ENCODE results near the gene CATSPER1.

The CATSPER1 gene

DNA sequence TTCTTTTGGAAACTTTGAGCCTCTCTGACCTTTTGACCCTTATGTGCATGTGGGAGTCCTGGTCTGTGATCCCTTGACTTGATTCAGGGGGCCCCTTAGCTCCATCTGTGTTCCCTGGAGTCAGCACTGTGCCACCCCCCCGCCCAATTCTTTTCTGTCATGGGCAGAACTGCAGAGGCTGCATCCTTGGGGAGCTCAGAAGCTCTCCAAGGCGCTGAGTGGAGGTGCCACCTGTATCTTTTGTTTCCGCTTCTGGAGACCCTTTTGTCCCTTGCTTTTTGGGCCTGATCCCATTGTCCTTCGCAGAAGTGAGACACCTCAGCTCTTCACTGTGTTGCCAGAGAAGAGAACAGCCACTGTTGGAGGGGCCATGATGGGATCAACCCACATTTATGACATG, 41.4 kb upstream of the CATSPER1 start:
- H3K36me3 ChIP-seq (ENCODE audit: insufficient read depth, low read depth, low read length): peaks cover 65% of the 10 kb centered on the region
- peaks cover 11% of the 10 kb centered on the region for H3K4me1 ChIP-seq (ENCODE audit: insufficient read depth, low read length)
- no peaks in the 10 kb centered on the region; the same call in 1 of the 2 replicates for H3K27me3 ChIP-seq (ENCODE audit: insufficient read depth, low read length)
- H3K4me3 ChIP-seq (ENCODE audit: low read length): no peak overlapping the region
- no peak overlapping the region for H3K27ac ChIP-seq (ENCODE audit: low read length)
- H3K9me3 ChIP-seq (ENCODE audit: insufficient read depth, low read depth, low read length): no peaks in the 10 kb centered on the region
- no peak overlapping the region for H3K9ac ChIP-seq (ENCODE audit: low read depth, low read length)

DNA sequence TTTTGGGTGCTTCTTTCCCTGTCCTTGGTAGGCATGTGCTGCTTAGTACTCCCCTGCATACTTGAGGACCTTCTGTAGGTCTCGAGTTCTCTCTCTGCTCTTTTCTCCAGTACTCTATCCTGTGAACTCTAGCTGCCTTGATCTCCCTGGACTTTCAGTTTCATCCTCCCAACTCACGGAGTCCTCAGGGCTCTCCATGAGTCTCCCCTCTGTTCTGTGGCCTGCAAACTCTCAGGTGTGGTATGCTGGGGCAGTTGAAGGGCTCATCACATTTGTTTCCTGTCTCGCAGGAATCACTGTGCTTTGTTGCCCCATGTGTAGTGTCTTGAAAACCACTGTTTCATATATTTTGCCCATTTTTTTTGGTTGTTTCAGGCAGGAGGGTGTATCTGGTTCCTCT, 40.5 kb upstream of the CATSPER1 start:
- H3K4me3 ChIP-seq (ENCODE audit: low read length): no peak overlapping the region
- H3K4me1 ChIP-seq (ENCODE audit: insufficient read depth, low read length): peaks cover 11% of the 10 kb centered on the region
- no peaks in the 10 kb centered on the region; the same call in 1 of the 2 replicates for H3K27me3 ChIP-seq (ENCODE audit: insufficient read depth, low read length)
- H3K9me3 ChIP-seq (ENCODE audit: insufficient read depth, low read depth, low read length): no peaks in the 10 kb centered on the region
- H3K27ac ChIP-seq (ENCODE audit: low read length): no peak overlapping the region
- peaks cover 74% of the 10 kb centered on the region for H3K36me3 ChIP-seq (ENCODE audit: insufficient read depth, low read depth, low read length)
- no peak overlapping the region for H3K9ac ChIP-seq (ENCODE audit: low read depth, low read length)

DNA sequence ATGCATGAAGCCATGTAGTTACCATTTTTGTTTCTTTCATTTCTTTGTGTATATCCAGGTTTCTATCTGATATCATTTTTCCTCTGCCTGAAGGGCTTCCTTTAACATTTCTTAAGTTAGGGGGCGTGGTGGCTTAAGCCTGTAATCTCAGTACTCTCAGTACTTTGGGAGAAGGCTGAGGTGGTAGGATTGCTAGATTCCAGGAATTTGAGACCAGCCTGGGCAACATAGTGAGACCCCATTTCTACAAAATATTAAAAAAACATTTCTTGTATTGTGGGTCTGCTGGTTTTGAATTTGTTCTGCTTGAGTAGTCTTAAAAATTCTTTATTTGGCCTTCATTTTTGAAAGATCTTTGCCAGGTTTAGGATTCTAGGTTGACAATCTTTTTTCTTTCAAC, 38.3 kb upstream of the CATSPER1 start:
- H3K36me3 ChIP-seq (ENCODE audit: insufficient read depth, low read depth, low read length): peaks cover 96% of the 10 kb centered on the region
- no peak overlapping the region for H3K27ac ChIP-seq (ENCODE audit: low read length)
- H3K4me1 ChIP-seq (ENCODE audit: insufficient read depth, low read length): peaks cover 6% of the 10 kb centered on the region
- no peaks in the 10 kb centered on the region for H3K27me3 ChIP-seq (ENCODE audit: insufficient read depth, low read length)
- no peak overlapping the region for H3K9ac ChIP-seq (ENCODE audit: low read depth, low read length)
- H3K4me3 ChIP-seq (ENCODE audit: low read length): no peak overlapping the region
- H3K9me3 ChIP-seq (ENCODE audit: insufficient read depth, low read depth, low read length): no peaks in the 10 kb centered on the region

DNA sequence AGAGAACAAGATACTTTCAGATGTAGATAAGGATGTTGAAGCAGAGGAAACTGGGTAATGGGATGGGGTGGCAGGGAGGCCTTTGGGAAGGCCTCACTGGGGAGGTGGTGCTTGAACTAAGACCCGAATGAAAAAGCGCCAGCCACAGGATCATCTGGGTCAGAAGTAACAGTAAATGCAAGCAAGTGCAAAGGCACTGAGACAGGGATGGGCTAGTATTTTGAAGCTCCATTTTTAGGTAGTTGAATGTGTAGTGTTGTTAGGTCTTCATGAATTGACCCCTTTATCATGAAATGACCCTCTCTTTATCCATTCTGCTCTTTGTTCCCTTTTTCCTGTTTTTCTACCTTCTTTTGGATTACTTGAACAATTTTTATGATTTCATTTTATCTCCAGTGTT, 37.6 kb upstream of the CATSPER1 start:
- H3K4me3 ChIP-seq (ENCODE audit: low read length): no peak overlapping the region
- no peaks in the 10 kb centered on the region for H3K9me3 ChIP-seq (ENCODE audit: insufficient read depth, low read depth, low read length)
- H3K27ac ChIP-seq (ENCODE audit: low read length): no peak overlapping the region
- peaks cover under 1% of the 10 kb centered on the region; the same call in 1 of the 2 replicates for H3K4me1 ChIP-seq (ENCODE audit: insufficient read depth, low read length)
- no peak overlapping the region for H3K9ac ChIP-seq (ENCODE audit: low read depth, low read length)
- H3K27me3 ChIP-seq (ENCODE audit: insufficient read depth, low read length): no peaks in the 10 kb centered on the region
- H3K36me3 ChIP-seq (ENCODE audit: insufficient read depth, low read depth, low read length): peaks cover 99% of the 10 kb centered on the region

DNA sequence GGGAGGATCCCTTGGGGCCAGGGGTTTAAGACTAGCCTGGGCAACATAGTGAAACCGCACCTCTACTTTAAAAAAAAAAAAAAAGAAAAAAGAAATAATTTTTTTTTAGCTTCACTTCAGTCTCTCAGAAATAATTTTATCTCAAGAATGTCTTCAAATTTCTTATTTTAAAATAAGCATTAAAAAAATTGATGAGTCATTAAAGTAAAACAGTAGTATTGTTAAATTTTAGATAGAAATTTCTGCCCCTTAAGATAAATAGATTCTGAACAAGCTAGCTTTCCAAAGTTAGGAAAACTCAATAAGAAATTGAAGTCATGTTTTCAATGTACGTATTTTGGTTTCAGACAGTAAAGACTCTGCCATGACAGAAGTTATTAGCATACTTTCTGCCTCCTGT, 36.1 kb upstream of the CATSPER1 start:
- Histone ChIP-seq H3K9me3 (ENCODE audit: insufficient read depth, low read depth, low read length) (no peaks in the 10 kb centered on the region), H3K27ac (ENCODE audit: low read length) (no peak overlapping the region), H3K27me3 (ENCODE audit: insufficient read depth, low read length) (no peaks in the 10 kb centered on the region), H3K4me1 (ENCODE audit: insufficient read depth, low read length) (no peaks in the 10 kb centered on the region), H3K9ac (ENCODE audit: low read depth, low read length) (no peak overlapping the region), H3K36me3 (ENCODE audit: insufficient read depth, low read depth, low read length) (peaks cover 99% of the 10 kb centered on the region), H3K4me3 (ENCODE audit: low read length) (no peak overlapping the region)

DNA sequence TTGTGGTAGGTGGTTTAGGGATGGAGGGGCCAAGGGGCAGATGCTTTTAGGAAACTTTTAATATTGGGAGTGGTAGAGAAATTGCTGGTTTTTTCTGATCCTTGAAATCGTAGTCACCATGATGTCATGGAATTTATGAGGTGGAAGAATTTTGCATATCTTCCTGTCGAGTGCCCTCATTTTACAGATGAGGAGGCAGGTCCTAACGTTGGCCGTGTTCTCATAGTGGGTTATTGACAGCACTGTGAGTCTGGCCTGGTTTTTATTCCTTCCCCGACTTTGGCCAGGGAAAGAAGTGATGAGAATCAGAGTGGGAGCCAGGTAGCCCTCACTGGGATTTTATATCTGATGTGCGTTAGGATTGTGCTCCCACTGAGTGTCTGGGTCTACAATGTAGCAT, 35.0 kb upstream of the CATSPER1 start:
- Histone ChIP-seq H3K4me3 (ENCODE audit: low read length) (no peak overlapping the region), H3K36me3 (ENCODE audit: insufficient read depth, low read depth, low read length) (peaks cover 99% of the 10 kb centered on the region), H3K27ac (ENCODE audit: low read length) (no peak overlapping the region), H3K27me3 (ENCODE audit: insufficient read depth, low read length) (no peaks in the 10 kb centered on the region), H3K9me3 (ENCODE audit: insufficient read depth, low read depth, low read length) (no peaks in the 10 kb centered on the region), H3K9ac (ENCODE audit: low read depth, low read length) (no peak overlapping the region), H3K4me1 (ENCODE audit: insufficient read depth, low read length) (no peaks in the 10 kb centered on the region)

DNA sequence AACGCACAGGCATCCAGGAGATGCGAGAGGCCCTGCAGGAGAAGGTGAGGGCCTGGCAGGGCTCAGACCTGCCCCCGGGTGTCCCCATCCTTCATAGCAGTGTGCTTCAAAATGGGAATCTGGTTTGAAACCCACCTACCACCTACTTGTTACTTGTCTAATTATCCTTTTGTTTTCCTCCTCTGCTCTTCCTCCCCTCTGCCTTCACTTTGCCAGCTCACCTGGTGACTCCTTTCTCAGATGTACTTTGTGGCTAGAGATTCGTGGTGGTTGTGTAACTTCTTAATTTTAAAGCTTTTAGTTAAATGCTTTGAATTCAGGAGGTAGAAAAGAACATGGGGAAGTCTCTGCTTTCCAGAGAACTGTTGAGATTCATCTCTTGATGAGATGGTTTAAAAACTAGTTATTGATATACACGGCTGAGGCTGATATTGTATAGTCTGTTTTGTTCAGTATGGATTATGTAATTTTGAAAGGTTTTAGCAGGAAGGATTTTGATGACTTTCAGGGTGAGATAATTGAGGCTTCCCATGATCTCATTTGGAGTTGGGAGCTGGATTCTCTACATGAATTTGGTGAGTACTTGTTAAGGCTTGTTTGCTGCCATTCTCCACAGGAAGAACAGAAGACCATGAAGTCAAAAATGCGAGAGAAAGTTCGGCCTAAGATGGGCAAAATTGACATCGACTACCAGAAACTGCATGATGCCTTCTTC, 33.8 kb upstream of the CATSPER1 start:
- no peaks in the 10 kb centered on the region for H3K4me1 ChIP-seq (ENCODE audit: insufficient read depth, low read length)
- no peak overlapping the region for H3K27ac ChIP-seq (ENCODE audit: low read length)
- peaks cover 99% of the 10 kb centered on the region for H3K36me3 ChIP-seq (ENCODE audit: insufficient read depth, low read depth, low read length)
- H3K9me3 ChIP-seq (ENCODE audit: insufficient read depth, low read depth, low read length): no peaks in the 10 kb centered on the region
- H3K4me3 ChIP-seq (ENCODE audit: low read length): no peak overlapping the region
- H3K27me3 ChIP-seq (ENCODE audit: insufficient read depth, low read length): no peaks in the 10 kb centered on the region
- no peak overlapping the region for H3K9ac ChIP-seq (ENCODE audit: low read depth, low read length)

DNA sequence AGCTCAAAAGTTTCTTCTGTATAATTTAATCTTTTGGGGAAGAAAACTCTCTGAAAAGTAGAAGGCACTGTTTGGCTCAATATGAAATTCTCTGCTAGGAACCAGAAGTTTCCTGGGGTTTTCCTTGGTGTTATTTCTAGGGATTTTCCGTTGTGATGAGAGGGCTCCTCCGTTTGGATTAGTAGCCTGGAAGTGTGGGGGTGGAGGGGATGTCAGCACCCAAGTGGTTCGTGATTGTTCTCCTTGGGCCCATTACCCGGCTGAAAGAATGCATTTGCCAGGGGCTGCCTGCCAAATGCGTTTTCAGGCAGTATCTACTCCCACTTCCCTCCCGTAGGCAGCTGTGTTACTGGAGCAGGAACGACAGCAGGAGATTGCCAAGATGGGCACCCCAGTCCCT, 30.2 kb upstream of the CATSPER1 start:
- H3K4me1 ChIP-seq (ENCODE audit: insufficient read depth, low read length): peaks cover 3% of the 10 kb centered on the region; the same call in 1 of the 2 replicates
- no peaks in the 10 kb centered on the region for H3K27me3 ChIP-seq (ENCODE audit: insufficient read depth, low read length)
- H3K9ac ChIP-seq (ENCODE audit: low read depth, low read length): no peak overlapping the region
- no peaks in the 10 kb centered on the region for H3K9me3 ChIP-seq (ENCODE audit: insufficient read depth, low read depth, low read length)
- H3K4me3 ChIP-seq (ENCODE audit: low read length): no peak overlapping the region
- peaks cover 72% of the 10 kb centered on the region for H3K36me3 ChIP-seq (ENCODE audit: insufficient read depth, low read depth, low read length)
- no peak overlapping the region for H3K27ac ChIP-seq (ENCODE audit: low read length)

DNA sequence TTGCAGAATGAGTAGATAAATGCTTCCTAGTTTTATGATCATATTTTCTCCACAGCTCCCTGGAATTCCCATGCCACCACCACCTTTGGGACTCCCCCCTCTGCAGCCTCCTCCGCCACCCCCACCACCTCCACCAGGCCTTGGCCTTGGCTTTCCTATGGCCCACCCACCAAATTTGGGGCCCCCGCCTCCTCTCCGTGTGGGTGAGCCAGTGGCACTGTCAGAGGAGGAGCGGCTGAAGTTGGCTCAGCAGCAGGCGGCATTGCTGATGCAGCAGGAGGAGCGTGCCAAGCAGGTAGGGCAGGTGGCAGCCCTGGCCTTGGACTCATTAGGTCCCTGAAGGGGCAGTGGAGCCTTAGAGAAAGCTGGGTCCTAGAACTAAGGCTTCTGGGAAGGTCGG, 28.7 kb upstream of the CATSPER1 start:
- H3K4me1 ChIP-seq (ENCODE audit: insufficient read depth, low read length): peaks cover 12% of the 10 kb centered on the region
- H3K27ac ChIP-seq (ENCODE audit: low read length): no peak overlapping the region
- no peaks in the 10 kb centered on the region for H3K9me3 ChIP-seq (ENCODE audit: insufficient read depth, low read depth, low read length)
- no peak overlapping the region for H3K4me3 ChIP-seq (ENCODE audit: low read length)
- H3K27me3 ChIP-seq (ENCODE audit: insufficient read depth, low read length): no peaks in the 10 kb centered on the region
- H3K36me3 ChIP-seq (ENCODE audit: insufficient read depth, low read depth, low read length): peaks cover 57% of the 10 kb centered on the region
- no peak overlapping the region for H3K9ac ChIP-seq (ENCODE audit: low read depth, low read length)

DNA sequence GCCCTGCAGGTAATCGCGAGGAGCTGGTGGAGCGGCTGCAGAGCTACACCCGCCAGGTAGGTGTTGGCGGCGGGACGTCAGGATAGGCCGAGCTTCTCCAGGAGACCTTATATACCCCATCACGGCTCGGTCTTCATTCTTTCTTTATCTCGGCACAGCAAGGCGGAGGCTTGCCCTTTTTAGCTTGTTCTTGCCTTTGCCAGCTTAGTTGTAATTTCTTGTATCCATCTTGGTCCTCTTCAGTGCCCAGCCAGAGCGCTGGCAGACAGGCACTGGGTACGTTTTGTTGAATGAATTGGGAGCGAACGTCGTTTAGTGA, 26.3 kb upstream of the CATSPER1 start:
- H3K4me3 ChIP-seq (ENCODE audit: low read length): peak overlapping the region; percentile 97
- peak overlapping the region; percentile 91 for H3K27ac ChIP-seq (ENCODE audit: low read length)
- no peaks in the 10 kb centered on the region for H3K27me3 ChIP-seq (ENCODE audit: insufficient read depth, low read length)
- H3K4me1 ChIP-seq (ENCODE audit: insufficient read depth, low read length): peaks cover 17% of the 10 kb centered on the region
- H3K9me3 ChIP-seq (ENCODE audit: insufficient read depth, low read depth, low read length): no peaks in the 10 kb centered on the region
- peak overlapping the region; percentile 97 for H3K9ac ChIP-seq (ENCODE audit: low read depth, low read length)
- H3K36me3 ChIP-seq (ENCODE audit: insufficient read depth, low read depth, low read length): peaks cover 34% of the 10 kb centered on the region

DNA sequence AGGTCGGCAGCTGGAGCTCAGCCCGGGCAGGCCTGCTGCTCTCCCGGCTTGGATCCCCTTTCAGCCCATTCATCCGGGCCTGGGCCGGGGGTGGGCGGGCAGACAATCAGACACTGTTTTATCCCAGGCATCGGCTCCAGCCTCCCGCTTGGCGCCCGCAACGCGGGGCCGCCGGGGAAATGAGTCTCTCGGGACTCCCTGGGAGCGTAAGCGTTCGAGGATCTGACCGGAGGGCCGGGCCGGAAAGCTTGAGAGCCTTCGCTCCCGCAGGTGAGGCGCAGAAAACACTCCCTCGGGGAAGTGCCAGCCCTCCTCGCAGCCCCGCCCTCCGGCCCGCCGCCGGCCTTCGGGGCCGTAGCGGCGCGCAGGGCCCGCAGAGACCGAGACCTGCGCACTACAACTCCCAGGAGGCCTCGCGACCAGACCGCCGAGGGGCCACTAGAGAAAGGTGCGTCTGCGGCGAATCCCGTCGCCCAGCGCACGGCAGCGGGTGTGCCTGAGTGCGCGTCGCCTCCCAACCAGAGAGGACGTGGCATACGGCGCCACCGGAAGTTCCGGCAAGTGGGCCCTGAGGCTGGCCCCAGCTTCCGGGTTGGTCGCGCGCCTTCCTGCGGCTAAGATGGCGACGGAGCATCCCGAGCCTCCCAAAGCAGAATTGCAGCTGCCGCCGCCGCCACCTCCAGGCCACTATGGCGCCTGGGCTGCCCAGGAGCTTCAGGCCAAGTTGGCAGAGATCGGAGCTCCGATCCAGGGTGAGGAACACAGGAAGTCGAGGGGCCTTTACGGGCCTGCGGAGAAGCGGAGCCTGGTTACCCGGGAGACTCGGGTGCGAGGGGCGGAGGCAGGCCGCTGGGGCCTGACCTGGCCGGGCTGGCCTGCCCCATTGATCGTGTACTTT, 25.7 kb upstream of the CATSPER1 start, which contains the start of gene SF3B2:
Gene SF3B2 (plus strand): TSS at position 599 of the 898 bp plus-strand sequence. CDS start 21 bp downstream, at position 620.
- no peaks in the 10 kb centered on the region for H3K27me3 ChIP-seq (ENCODE audit: insufficient read depth, low read length)
- H3K36me3 ChIP-seq (ENCODE audit: insufficient read depth, low read depth, low read length): peaks cover 28% of the 10 kb centered on the region
- H3K9ac ChIP-seq (ENCODE audit: low read depth, low read length): peak within 1 kb of the TSS; percentile 97
- peak within 1 kb of the TSS; percentile 97 for H3K4me3 ChIP-seq (ENCODE audit: low read length)
- peak within 1 kb of the TSS; percentile 91 for H3K27ac ChIP-seq (ENCODE audit: low read length)
- no peaks in the 10 kb centered on the region for H3K9me3 ChIP-seq (ENCODE audit: insufficient read depth, low read depth, low read length)
- peaks cover 17% of the 10 kb centered on the region for H3K4me1 ChIP-seq (ENCODE audit: insufficient read depth, low read length)

DNA sequence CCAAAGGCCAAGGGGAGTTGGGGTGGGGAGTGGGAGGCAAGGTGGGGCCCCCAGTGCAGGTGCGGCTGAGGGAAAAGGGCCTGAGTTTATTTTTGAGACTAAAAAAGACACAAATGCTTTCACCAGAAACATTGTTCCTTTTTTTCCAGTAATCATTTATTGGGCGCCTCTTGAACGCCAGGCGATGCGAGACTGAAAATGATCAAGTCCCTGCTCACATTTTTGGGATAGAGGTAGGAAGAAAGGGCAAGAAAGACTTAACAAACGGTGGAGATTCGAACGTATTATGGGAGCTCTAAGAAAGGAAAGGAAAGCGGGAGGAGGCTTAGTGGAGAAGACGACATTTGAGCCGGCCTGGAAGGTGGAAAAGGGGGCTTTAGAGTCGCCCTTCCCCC, 25.1 kb upstream of the CATSPER1 start:
- Histone ChIP-seq H3K36me3 (ENCODE audit: insufficient read depth, low read depth, low read length) (peaks cover 22% of the 10 kb centered on the region), H3K4me1 (ENCODE audit: insufficient read depth, low read length) (peaks cover 17% of the 10 kb centered on the region), H3K27me3 (ENCODE audit: insufficient read depth, low read length) (no peaks in the 10 kb centered on the region), H3K4me3 (ENCODE audit: low read length) (peak overlapping the region; percentile 97), H3K9ac (ENCODE audit: low read depth, low read length) (peak overlapping the region; percentile 90; the same call in 1 of the 2 replicates), H3K9me3 (ENCODE audit: insufficient read depth, low read depth, low read length) (no peaks in the 10 kb centered on the region), H3K27ac (ENCODE audit: low read length) (peak overlapping the region; percentile 82)

Measured in iPS-20b (cell line).